ENCODE results near the gene KCTD13. TPM values are rescaled to one million over a fixed set of nuclear protein-coding genes. Genes with fewer than 3 reads are reported as not detected.
A peak's percentile ranks its signal among the peaks of the same experiment; 100 is the strongest.

Gene KCTD13
- total RNA-seq, 1 experiment from 2014 or later = 40.7 TPM

- Histone ChIP-seq H2AFZ (ENCODE audit: low read depth, low read length, poor library complexity, severe bottlenecking) (no peak overlapping the region), H3K9ac (ENCODE audit: low read length) (no peak overlapping the region), H3K4me1 (ENCODE audit: control insufficient read depth in 1 of 2, insufficient read depth in 2 of 2, low read length in 2 of 2) (peaks cover 4 to 25% of the 10 kb centered on the region in 2 experiments), H3K4me2 (ENCODE audit: low read length) (no peak overlapping the region), H3K27me3 (ENCODE audit: insufficient read depth, low read length) (no peaks in the 10 kb centered on the region), H3K79me2 (ENCODE audit: insufficient read depth, low read length) (no peaks in the 10 kb centered on the region), H3K9me2 (ENCODE audit: insufficient read depth) (no peaks in the 10 kb centered on the region), H3K9me3 (ENCODE audit: control insufficient read depth in 1 of 2, insufficient read depth in 1 of 2, low read depth in 1 of 2, low read length in 2 of 2) (no peaks in the 10 kb centered on the region), H3K27ac (ENCODE audit: low read depth, low read length) (no peak overlapping the region), H3K4me3 (replicated peaks in 1 of 2; ENCODE audit: low read depth in 1 of 2, low read length in 2 of 2) (no peak overlapping the region), H4K20me1 (ENCODE audit: insufficient read depth) (no peaks in the 10 kb centered on the region), H3K36me3 (ENCODE audit: control insufficient read depth in 1 of 2, insufficient read depth in 2 of 2, low read length in 2 of 2) (no peaks in the 10 kb centered on the region)
- BruUV-seq (replicated peaks) = TSS peak; percentile 31
- TF ChIP-seq SP1 (IDR thresholded peaks at IDR 0.05; ENCODE audit: low read depth) (no peak), POLR2A (IDR thresholded peaks at IDR 0.05; ENCODE audit: borderline replicate concordance, extremely low read depth, insufficient read depth, insufficient read length) (no peak), TCF7L2 (IDR thresholded peaks at IDR 0.05; ENCODE audit: borderline replicate concordance, extremely low read depth, insufficient read depth, insufficient read length) (no peak), CTCF (IDR thresholded peaks at IDR 0.05 in 2 of 3, conservative IDR thresholded peaks at IDR 0.05 in 1 of 3; ENCODE audit: borderline replicate concordance in 1 of 3, insufficient read depth in 1 of 3, low read depth in 2 of 3, low read length in 2 of 3) (no peak), SRF (IDR thresholded peaks at IDR 0.05; ENCODE audit: low read depth) (no peak), FOSL1 (IDR thresholded peaks at IDR 0.05; ENCODE audit: low read depth) (no peak), EGR1 (IDR thresholded peaks at IDR 0.05; ENCODE audit: low read depth) (no peak), CEBPB (IDR thresholded peaks at IDR 0.05; ENCODE audit: low read depth) (no peak), ATF3 (IDR thresholded peaks at IDR 0.05) (no peak), JUND (IDR thresholded peaks at IDR 0.05) (no peak), ZNF274 (IDR thresholded peaks at IDR 0.05; ENCODE audit: low read depth, low read length) (no peak), EZH2 (IDR thresholded peaks at IDR 0.05) (no peak), ZFX (IDR thresholded peaks at IDR 0.05) (no peak), REST (IDR thresholded peaks at IDR 0.05; ENCODE audit: low read depth) (no peak), YY1 (IDR thresholded peaks at IDR 0.05; ENCODE audit: extremely low read depth, insufficient replicate concordance, low read depth, low read length) (no peak), SIN3A (IDR thresholded peaks at IDR 0.05; ENCODE audit: low read depth) (no peak)
- POLR2A ChIA-PET = no interaction called here
- CTCF ChIA-PET = no interaction called here
- ATAC-seq (no peak), DNase-seq (ENCODE audit: low read depth, low spot score) (no peak)
- RAD21 ChIA-PET (ENCODE audit: low non-redundant PET in 1 of 2, low total read pairs in 2 of 2, uncharacterized antibody in 2 of 2, unreplicated experiment in 2 of 2) = interaction anchor here in 1 of 2 experiments (0.6 kb wide), 1 partner anchor 41 kb away, joined by 3 read pairs; no protein-coding TSS in a partner anchor
- intact Hi-C loops (cut with micrococcal nuclease) = no loop called here
Observed at GRCh38 chr16:29903590-29903989, 22.4 kb downstream of the KCTD13 start.

All from HCT116 (cell line).